Keratinocyte (primary cell): ENCODE results near the gene ANGPT4.

Source experiments
- EZH2 ChIP-seq: IDR thresholded peaks from one replicate; pipeline ENCODE4 v1.6.1; 2012; ENCODE audit warnings: inconsistent platforms, mild to moderate bottlenecking, low read length, moderate library complexity
- TF ChIP-seq, protein P1 (sequence below), 3 experiments: IDR thresholded peaks in 1 of 3; conservative IDR thresholded peaks in 1 of 3; optimal IDR thresholded peaks in 1 of 3; 2 replicates in 2 of 3; 3 replicates in 1 of 3; pipeline versions ENCODE3 to v1.5.1; 2011; ENCODE audit warnings: low read length in 3 of 3, mild to moderate bottlenecking in 3 of 3, moderate library complexity in 2 of 3, control low read depth in 1 of 3, inconsistent platforms in 1 of 3; ENCODE audit not compliant: insufficient read depth in 2 of 3; ENCODE audit errors: extremely low read depth in 1 of 3

DNA sequence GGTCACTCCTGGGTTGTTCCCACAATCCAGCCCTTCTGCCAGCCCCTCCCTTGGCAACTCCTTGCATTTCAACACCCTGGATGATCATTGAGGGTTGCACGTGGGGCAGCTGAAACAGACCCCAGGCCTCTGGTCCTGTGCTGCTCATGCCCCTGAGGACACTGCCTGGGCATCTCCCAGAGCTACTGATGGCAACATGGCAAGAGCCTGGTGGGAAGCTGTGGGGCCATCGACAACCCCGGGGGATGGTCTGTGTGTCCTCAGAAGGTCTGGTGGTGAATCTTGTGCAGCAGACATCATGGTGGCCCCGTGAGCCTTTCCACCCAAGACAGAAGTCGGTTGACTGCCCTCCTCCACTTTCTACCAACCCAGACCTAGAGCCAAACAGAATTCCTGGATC lies 4.9 kb upstream of the ANGPT4 start:
- no peak for TF ChIP-seq EZH2
- TF ChIP-seq, protein P1, sequence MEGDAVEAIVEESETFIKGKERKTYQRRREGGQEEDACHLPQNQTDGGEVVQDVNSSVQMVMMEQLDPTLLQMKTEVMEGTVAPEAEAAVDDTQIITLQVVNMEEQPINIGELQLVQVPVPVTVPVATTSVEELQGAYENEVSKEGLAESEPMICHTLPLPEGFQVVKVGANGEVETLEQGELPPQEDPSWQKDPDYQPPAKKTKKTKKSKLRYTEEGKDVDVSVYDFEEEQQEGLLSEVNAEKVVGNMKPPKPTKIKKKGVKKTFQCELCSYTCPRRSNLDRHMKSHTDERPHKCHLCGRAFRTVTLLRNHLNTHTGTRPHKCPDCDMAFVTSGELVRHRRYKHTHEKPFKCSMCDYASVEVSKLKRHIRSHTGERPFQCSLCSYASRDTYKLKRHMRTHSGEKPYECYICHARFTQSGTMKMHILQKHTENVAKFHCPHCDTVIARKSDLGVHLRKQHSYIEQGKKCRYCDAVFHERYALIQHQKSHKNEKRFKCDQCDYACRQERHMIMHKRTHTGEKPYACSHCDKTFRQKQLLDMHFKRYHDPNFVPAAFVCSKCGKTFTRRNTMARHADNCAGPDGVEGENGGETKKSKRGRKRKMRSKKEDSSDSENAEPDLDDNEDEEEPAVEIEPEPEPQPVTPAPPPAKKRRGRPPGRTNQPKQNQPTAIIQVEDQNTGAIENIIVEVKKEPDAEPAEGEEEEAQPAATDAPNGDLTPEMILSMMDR (optimal IDR thresholded peaks at IDR 0.05 in 1 of 3, IDR thresholded peaks at IDR 0.05 in 1 of 3, conservative IDR thresholded peaks at IDR 0.05 in 1 of 3; ENCODE audit: extremely low read depth in 1 of 3, insufficient read depth in 2 of 3, low read length in 3 of 3), result no peak
